Endothelial cell of umbilical vein (primary cell): ENCODE results near the gene HCFC1R1. TPM values are rescaled to one million over a fixed set of nuclear protein-coding genes. Genes with fewer than 3 reads are reported as not detected.

Source experiments
- BruUV-seq: library from RNA; stranded (reverse); fragments of 400-500 nt; replicated peaks from 2 replicates; lab custom pipeline; 2021; lab: Mats Ljungman, UMichigan
- CTCF ChIA-PET: fragments of 300-600, 350-600 bp; sonication (Branson Sonifier 250); formaldehyde crosslinking; loops from one replicate; lab custom pipeline; 2021; ENCODE audit warnings: antibody characterized with exemption, inconsistent platforms; lab: Charles Lee
- POLR2A ChIA-PET: fragments of 300-600, 350-600 bp; sonication (Branson Sonifier 250); formaldehyde crosslinking; loops from one replicate; lab custom pipeline; 2021; ENCODE audit warnings: antibody characterized with exemption, inconsistent platforms; lab: Charles Lee
- DNase-seq: peaks from one replicate; pipeline ENCODE4 v3.0.0-alpha.2; 2011; ENCODE audit warnings: low read depth, low spot score
- FAIRE-seq: peaks from 2 replicates; lab custom pipeline; 2011; peaks lifted over from hg19 to GRCh38; lab: Jason Lieb, UNC
- H2AFZ ChIP-seq: 2 replicates; pipeline ENCODE4 v1.6.0; 2012; ENCODE audit warnings: low read depth, low read length, control low read depth, inconsistent platforms
- H3K27ac ChIP-seq: 2 replicates; pipeline ENCODE4 v1.5.1; 2011; ENCODE audit warnings: low read depth, mild to moderate bottlenecking, control low read depth, low read length, moderate library complexity; ENCODE audit not compliant: insufficient read depth
- H3K27me3 ChIP-seq, 2 experiments: 2 replicates each; pipeline versions ENCODE4 v1.6.0 to v1.6.1; 2011; ENCODE audit warnings: low read length in 2 of 2, mixed read lengths in 1 of 2; ENCODE audit not compliant: control insufficient read depth in 2 of 2, insufficient read depth in 2 of 2
- H3K36me3 ChIP-seq, 2 experiments: 2 replicates in 1 of 2; 3 replicates in 1 of 2; pipeline ENCODE4 v1.5.1; 2011; ENCODE audit warnings: low read length in 2 of 2, mild to moderate bottlenecking in 1 of 2, moderate library complexity in 1 of 2; ENCODE audit not compliant: control insufficient read depth in 2 of 2, insufficient read depth in 2 of 2; ENCODE audit errors: extremely low read depth in 1 of 2
- H3K4me1 ChIP-seq: 3 replicates; pipeline ENCODE4 v1.5.1; 2011; ENCODE audit warnings: mild to moderate bottlenecking, low read length; ENCODE audit not compliant: control insufficient read depth, insufficient read depth; ENCODE audit errors: extremely low read depth
- H3K4me2 ChIP-seq: 2 replicates; pipeline ENCODE4 v1.6.1; 2011; ENCODE audit warnings: low read length, control low read depth, mixed read lengths; ENCODE audit not compliant: insufficient read depth
- H3K4me3 ChIP-seq, 3 experiments: fragments of 200-600 bp in 1 of 3; sonication (generic), shearing (Covaris generic) in 1 of 3; replicated peaks in 1 of 3; 2 replicates each; pipeline ENCODE4 v1.5.1; 2011 to 2016; ENCODE audit warnings: control low read depth in 3 of 3, low read length in 3 of 3, mild to moderate bottlenecking in 2 of 3, inconsistent platforms in 1 of 3, low read depth in 1 of 3, moderate library complexity in 1 of 3; ENCODE audit not compliant: insufficient read depth in 1 of 3
- H3K79me2 ChIP-seq: 2 replicates; pipeline ENCODE4 v1.6.0; 2012; ENCODE audit warnings: low read length, inconsistent platforms; ENCODE audit not compliant: control insufficient read depth, insufficient read depth
- H3K9ac ChIP-seq: replicated peaks from 2 replicates; pipeline ENCODE3; 2011; ENCODE audit warnings: low read length, control low read depth; ENCODE audit not compliant: insufficient read depth; ENCODE audit errors: extremely low read depth
- H3K9me1 ChIP-seq: replicated peaks from 3 replicates; pipeline ENCODE4 v1.6.0; 2011; ENCODE audit warnings: mild to moderate bottlenecking, low read length; ENCODE audit not compliant: control insufficient read depth, insufficient read depth; ENCODE audit errors: extremely low read depth
- H3K9me3 ChIP-seq: replicated peaks from 2 replicates; pipeline ENCODE4 v1.5.1; 2012; ENCODE audit warnings: low read length, inconsistent platforms; ENCODE audit not compliant: control insufficient read depth, insufficient read depth
- H4K20me1 ChIP-seq: replicated peaks from 2 replicates; pipeline ENCODE3; 2011; ENCODE audit warnings: mild to moderate bottlenecking, low read length; ENCODE audit not compliant: control insufficient read depth, insufficient read depth; ENCODE audit errors: extremely low read depth
- EZH2 ChIP-seq: IDR thresholded peaks from 2 replicates; pipeline ENCODE4 v1.6.1; 2012; ENCODE audit warnings: borderline replicate concordance, low read depth, mild to moderate bottlenecking, moderate library complexity, low read length, inconsistent platforms; ENCODE audit not compliant: severe bottlenecking
- FOS ChIP-seq: IDR thresholded peaks from 2 replicates; pipeline ENCODE4 v1.6.1; 2011; ENCODE audit warnings: mild to moderate bottlenecking, low read length, moderate library complexity, borderline replicate concordance; ENCODE audit not compliant: insufficient read depth
- GATA2 ChIP-seq: IDR thresholded peaks from 2 replicates; pipeline ENCODE4 v1.7.0; 2011; ENCODE audit warnings: low read depth, mild to moderate bottlenecking, moderate library complexity, mixed read lengths, low read length; ENCODE audit not compliant: insufficient read length, insufficient read depth
- JUN ChIP-seq: IDR thresholded peaks from 2 replicates; pipeline ENCODE4 v1.6.1; 2011; ENCODE audit warnings: borderline replicate concordance, low read depth; ENCODE audit not compliant: insufficient read length, insufficient read depth
- MYC ChIP-seq: IDR thresholded peaks from one replicate; pipeline ENCODE4 v1.6.1; 2011; ENCODE audit warnings: mild to moderate bottlenecking, low read depth, low read length
- POLR2A ChIP-seq: IDR thresholded peaks from 2 replicates; pipeline ENCODE4 v1.6.1; 2012; ENCODE audit warnings: low read depth, mild to moderate bottlenecking, control low read depth, low read length
- POLR2AphosphoS5 ChIP-seq: IDR thresholded peaks from 2 replicates; pipeline ENCODE4 v1.6.1; 2012; ENCODE audit warnings: low read depth, mild to moderate bottlenecking, control low read depth, low read length, moderate library complexity; ENCODE audit not compliant: insufficient read depth
- dilution Hi-C: fragments of 300-500 bp; cut with MboI; formaldehyde crosslinking; loops from one replicate; pipeline ENCODE4 v1.15.0; 2019; ENCODE audit warnings: low sequenced_read_pairs; ENCODE audit not compliant: extremely low pct_ligation_motif_present
- intact Hi-C: fragments of 100-400 bp; cut with micrococcal nuclease; formaldehyde crosslinking; loops from one replicate; pipeline ENCODE4 v1.10.0; 2022
- polyA plus RNA-seq, 4 experiments: library from polyadenylated mRNA; depleted of rRNA in 3 of 4; stranded (reverse) in 3 of 4; unstranded in 1 of 4; fragments of >200 nt; gene quantifications; 2 replicates each; pipeline versions ENCODE4 v1.2.1 to v1.2.3, GENCODE V29; 2011 to 2012; ENCODE audit warnings: missing spikeins in 1 of 4
- total RNA-seq: library from RNA; stranded (reverse); gene quantifications from 2 replicates; pipeline ENCODE4 v1.2.3, GENCODE V29; 2021
- TF ChIP-seq, protein P1 (sequence below): IDR thresholded peaks from 2 replicates; pipeline ENCODE4 v1.6.1; 2011; ENCODE audit not compliant: insufficient read depth, insufficient read length
- TF ChIP-seq, protein P2 (sequence below), 2 donors: IDR thresholded peaks; 1 replicate in 1 of 2; 2 replicates in 1 of 2; pipeline ENCODE4 v1.5.1; 2011; ENCODE audit warnings: low read length in 2 of 2, mild to moderate bottlenecking in 2 of 2, moderate library complexity in 2 of 2, control low read depth in 1 of 2, inconsistent platforms in 1 of 2, low read depth in 1 of 2; ENCODE audit not compliant: insufficient read depth in 1 of 2; ENCODE audit errors: extremely low read depth in 1 of 2

Gene HCFC1R1
- total and polyA plus RNA-seq, 2 donors (not counting 3 experiments of a cell fraction or from before 2014, with no cell fraction given), result 28.7 to 49.3 TPM

DNA sequence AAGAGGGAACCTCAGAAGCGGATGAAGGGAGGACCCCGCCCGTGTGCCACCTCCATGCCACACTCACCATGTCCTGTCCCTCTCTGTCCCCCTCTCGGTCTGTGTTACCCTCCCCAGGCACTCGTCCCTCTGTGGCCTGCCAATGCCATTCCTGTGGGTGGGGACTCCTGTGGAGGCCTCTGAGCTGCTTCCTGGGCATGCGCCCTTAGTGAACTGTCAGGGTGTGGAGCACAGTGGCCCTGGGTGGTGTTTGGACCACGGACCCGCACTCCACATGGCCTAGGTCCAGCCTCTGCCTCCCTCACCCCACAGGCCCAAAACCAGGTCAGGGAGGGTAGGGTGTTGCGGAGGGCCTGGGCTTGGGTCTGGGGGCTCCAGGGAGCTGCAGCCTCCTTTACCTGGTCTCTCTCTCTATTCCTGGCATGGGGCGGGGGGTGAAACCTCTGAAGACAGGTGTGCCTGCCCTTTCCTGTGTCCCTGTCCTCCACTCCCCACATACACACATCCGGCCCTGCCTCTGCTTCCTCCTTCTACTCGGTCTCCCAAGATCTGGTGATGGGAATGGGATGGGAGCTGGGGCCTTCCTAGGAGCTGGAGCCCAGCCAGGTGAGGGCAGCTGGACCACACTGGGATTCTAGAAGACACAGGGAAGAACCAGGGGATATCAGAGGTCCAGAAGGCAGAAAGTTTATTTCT lies 32.0 kb downstream of the HCFC1R1 start:
- Histone ChIP-seq H3K9me1 (no peaks in the 10 kb centered on the region), H3K4me1 (no peaks in the 10 kb centered on the region), H3K27ac (no peak overlapping the region), H3K79me2 (no peaks in the 10 kb centered on the region), H3K4me2 (no peak overlapping the region), H3K36me3 (no peaks in the 10 kb centered on the region), H2AFZ (no peak overlapping the region), H3K4me3 (no peak overlapping the region), H3K9me3 (no peaks in the 10 kb centered on the region), H3K9ac (no peak overlapping the region), H3K27me3 (peaks cover 0 to 5% of the 10 kb centered on the region in 2 experiments), H4K20me1 (no peaks in the 10 kb centered on the region)
- DNase-seq (no peak), FAIRE-seq (no peak)
- intact Hi-C loops (no loop called here), dilution Hi-C loops (no loop called here)
- ChIA-PET CTCF (interaction anchor here (0.9 to 1.0 kb wide), 3 partner anchors 9 to 40 kb away, joined by 3 to 4 read pairs (median 3); no protein-coding TSS in a partner anchor), POLR2A (no interaction called here)
- no TSS peak for BruUV-seq
- TF ChIP-seq EZH2, result no peak
- no peak for TF ChIP-seq GATA2
- TF ChIP-seq JUN, result no peak
- no peak for TF ChIP-seq POLR2AphosphoS5
- TF ChIP-seq, protein P1, sequence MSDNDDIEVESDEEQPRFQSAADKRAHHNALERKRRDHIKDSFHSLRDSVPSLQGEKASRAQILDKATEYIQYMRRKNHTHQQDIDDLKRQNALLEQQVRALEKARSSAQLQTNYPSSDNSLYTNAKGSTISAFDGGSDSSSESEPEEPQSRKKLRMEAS, result no peak
- TF ChIP-seq, protein P2, sequence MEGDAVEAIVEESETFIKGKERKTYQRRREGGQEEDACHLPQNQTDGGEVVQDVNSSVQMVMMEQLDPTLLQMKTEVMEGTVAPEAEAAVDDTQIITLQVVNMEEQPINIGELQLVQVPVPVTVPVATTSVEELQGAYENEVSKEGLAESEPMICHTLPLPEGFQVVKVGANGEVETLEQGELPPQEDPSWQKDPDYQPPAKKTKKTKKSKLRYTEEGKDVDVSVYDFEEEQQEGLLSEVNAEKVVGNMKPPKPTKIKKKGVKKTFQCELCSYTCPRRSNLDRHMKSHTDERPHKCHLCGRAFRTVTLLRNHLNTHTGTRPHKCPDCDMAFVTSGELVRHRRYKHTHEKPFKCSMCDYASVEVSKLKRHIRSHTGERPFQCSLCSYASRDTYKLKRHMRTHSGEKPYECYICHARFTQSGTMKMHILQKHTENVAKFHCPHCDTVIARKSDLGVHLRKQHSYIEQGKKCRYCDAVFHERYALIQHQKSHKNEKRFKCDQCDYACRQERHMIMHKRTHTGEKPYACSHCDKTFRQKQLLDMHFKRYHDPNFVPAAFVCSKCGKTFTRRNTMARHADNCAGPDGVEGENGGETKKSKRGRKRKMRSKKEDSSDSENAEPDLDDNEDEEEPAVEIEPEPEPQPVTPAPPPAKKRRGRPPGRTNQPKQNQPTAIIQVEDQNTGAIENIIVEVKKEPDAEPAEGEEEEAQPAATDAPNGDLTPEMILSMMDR (IDR thresholded peaks at IDR 0.05; ENCODE audit: extremely low read depth in 1 of 2, insufficient read depth in 1 of 2, low read depth in 1 of 2, low read length in 2 of 2), result no peak
- TF ChIP-seq FOS, result no peak
- no peak for TF ChIP-seq POLR2A
- TF ChIP-seq MYC, result no peak
